ENCODE data around the gene AKAP13. TPM values are rescaled to one million over a fixed set of nuclear protein-coding genes. Genes with fewer than 3 reads are reported as not detected.
A peak's percentile ranks its signal among the peaks of the same experiment; 100 is the strongest.

The AKAP13 gene
- total RNA-seq, 4 donors from 2014 or later: 128 to 460 (median 243) TPM

DNA sequence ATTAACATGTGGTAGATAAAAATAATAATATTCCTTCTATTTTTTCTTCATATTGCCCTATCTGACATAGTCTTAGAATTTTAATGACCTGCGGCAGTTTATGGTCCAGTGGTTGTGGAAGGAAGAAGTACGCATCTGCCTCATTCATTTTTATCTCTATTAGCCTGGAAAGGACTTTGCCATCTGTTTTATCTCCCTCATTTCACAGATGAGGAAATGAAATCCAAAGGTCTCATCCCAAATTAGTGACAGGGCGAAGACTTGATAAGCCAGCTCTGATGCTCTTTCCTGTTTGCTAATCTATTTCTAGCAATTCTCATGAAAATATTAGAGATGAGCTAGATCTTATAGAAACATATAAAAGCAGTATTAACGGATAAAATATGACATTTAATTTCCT is 301.0 kb downstream of the AKAP13 start:
- H3K4me1 ChIP-seq: no peaks in the 10 kb centered on the region
- no peaks in the 10 kb centered on the region for H3K9me3 ChIP-seq
- TF ChIP-seq POLR2A (IDR thresholded peaks at IDR 0.05): no peak
- TF ChIP-seq, protein P1, sequence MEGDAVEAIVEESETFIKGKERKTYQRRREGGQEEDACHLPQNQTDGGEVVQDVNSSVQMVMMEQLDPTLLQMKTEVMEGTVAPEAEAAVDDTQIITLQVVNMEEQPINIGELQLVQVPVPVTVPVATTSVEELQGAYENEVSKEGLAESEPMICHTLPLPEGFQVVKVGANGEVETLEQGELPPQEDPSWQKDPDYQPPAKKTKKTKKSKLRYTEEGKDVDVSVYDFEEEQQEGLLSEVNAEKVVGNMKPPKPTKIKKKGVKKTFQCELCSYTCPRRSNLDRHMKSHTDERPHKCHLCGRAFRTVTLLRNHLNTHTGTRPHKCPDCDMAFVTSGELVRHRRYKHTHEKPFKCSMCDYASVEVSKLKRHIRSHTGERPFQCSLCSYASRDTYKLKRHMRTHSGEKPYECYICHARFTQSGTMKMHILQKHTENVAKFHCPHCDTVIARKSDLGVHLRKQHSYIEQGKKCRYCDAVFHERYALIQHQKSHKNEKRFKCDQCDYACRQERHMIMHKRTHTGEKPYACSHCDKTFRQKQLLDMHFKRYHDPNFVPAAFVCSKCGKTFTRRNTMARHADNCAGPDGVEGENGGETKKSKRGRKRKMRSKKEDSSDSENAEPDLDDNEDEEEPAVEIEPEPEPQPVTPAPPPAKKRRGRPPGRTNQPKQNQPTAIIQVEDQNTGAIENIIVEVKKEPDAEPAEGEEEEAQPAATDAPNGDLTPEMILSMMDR (IDR thresholded peaks at IDR 0.05): no peak
- H3K4me3 ChIP-seq: no peak overlapping the region
- no peak for DNase-seq
- H3K27ac ChIP-seq: peak overlapping the region; percentile 25 to 98
- H3K27me3 ChIP-seq: no peaks in the 10 kb centered on the region
- H3K36me3 ChIP-seq: no peaks in the 10 kb centered on the region
- intact Hi-C loops (cut with DNase I; ENCODE audit: low total_unique reads): no loop called here

DNA sequence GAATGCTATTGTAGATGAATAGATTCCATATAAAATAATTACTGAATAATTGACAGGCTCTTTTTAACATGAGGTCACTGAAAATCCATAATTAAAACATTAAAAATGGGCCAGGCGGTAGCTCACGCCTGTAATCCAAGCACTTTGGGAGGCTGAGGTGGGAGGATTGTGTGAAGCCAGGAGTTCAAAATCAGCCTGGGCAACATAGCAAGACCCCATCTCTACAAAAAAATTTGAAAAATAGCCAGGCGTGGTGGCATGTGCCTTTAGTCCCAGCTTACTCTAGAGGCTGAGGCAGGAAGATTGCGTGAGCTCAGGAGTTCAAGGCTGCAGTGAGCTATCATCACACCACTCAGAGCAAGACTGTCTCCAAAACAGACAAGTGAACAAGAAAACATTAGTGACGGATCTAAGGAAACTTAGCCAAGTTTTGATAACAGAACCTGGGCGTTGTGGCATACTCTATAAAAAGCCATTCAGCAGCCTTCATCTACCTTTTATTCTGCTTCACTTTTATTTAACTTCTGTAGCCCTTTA is 303.8 kb downstream of the AKAP13 start:
- Histone ChIP-seq H3K36me3 (no peaks in the 10 kb centered on the region), H3K4me3 (no peak overlapping the region), H3K27me3 (no peaks in the 10 kb centered on the region), H3K9me3 (no peaks in the 10 kb centered on the region), H3K27ac (peak overlapping the region in 1 of 2 donors; percentile 98), H3K4me1 (peaks cover 3 to 4% of the 10 kb centered on the region in 2 donors)
- no peak for DNase-seq
- intact Hi-C loops (cut with DNase I; ENCODE audit: low total_unique reads): no loop called here
- no peak for TF ChIP-seq POLR2A (IDR thresholded peaks at IDR 0.05)
- TF ChIP-seq, protein P1 (IDR thresholded peaks at IDR 0.05): no peak

DNA sequence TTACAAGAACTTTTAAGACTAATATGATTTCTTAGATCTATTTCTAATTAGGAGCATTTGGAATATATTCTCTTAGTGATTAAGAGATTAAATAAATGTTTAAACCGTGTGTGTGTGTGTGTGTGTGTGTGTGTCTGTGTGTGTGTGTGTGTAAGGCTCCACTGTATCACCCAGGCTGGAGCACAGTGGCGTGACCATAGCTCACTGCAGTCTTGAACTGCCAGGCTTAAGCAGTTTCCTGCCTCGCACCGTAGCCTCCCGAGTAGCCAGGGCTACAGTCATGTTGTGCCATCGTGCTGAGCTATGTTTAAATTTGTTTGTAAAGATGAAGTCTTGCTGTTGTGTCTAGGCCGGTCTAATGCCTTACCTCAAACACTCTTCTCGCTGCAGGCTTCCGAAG is 305.0 kb downstream of the AKAP13 start:
- intact Hi-C loops (cut with DNase I; ENCODE audit: low total_unique reads): no loop called here
- DNase-seq: no peak
- no peaks in the 10 kb centered on the region for H3K27me3 ChIP-seq
- no peaks in the 10 kb centered on the region for H3K9me3 ChIP-seq
- H3K4me3 ChIP-seq: no peak overlapping the region
- no peaks in the 10 kb centered on the region for H3K36me3 ChIP-seq
- H3K27ac ChIP-seq: peak overlapping the region in 1 of 2 donors; percentile 98
- TF ChIP-seq POLR2A (IDR thresholded peaks at IDR 0.05): no peak
- TF ChIP-seq, protein P1 (IDR thresholded peaks at IDR 0.05): no peak
- H3K4me1 ChIP-seq: peaks cover 4 to 5% of the 10 kb centered on the region in 2 donors

DNA sequence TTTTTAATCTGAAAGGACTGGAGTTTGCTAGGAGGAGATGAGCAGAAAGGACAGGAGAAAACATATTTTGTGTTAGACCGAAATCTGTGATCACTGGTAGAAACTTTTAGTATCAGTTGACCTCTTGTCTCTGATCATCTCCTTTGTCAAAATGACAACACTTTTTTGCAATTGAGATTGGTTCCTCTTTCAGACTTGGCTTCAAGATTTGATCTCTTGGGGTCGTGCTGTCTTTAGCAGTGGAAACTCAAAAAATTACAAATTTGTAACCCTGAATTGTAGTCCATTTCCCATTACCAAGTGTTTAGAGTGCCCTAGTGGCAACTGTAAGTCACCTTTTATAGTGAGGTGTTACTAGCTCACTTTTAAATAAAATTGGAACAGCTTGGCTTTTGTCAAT is 306.9 kb downstream of the AKAP13 start:
- H3K4me3 ChIP-seq: no peak overlapping the region
- intact Hi-C loops (cut with DNase I; ENCODE audit: low total_unique reads): no loop called here
- TF ChIP-seq, protein P1 (IDR thresholded peaks at IDR 0.05): no peak
- no peak for TF ChIP-seq POLR2A (IDR thresholded peaks at IDR 0.05)
- no peaks in the 10 kb centered on the region for H3K36me3 ChIP-seq
- peaks cover 5 to 12% of the 10 kb centered on the region in 2 donors for H3K4me1 ChIP-seq
- no peaks in the 10 kb centered on the region for H3K9me3 ChIP-seq
- peak overlapping the region in 1 of 2 donors; percentile 98 for H3K27ac ChIP-seq
- H3K27me3 ChIP-seq: no peaks in the 10 kb centered on the region
- DNase-seq: no peak

DNA sequence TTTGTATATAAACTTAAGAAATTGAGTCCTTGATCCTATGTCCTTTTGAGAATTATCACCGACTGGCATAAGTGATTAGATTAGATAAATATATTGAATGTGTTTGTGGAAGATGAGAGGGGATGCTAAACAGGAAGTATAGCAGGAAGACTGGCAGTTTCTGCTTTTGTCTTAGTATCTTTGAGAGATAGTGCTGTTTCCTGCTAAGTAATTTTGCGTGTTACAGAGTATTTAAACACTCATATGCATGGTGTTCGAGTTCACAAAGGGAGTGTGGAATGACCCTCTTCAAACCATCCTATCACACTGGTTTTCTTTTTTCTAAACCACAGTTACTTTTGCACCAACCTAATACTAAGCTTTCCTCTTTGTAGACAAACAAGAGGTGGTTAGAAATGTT is 308.3 kb downstream of the AKAP13 start:
- Histone ChIP-seq H3K4me1 (peaks cover 5 to 12% of the 10 kb centered on the region in 2 donors), H3K4me3 (no peak overlapping the region), H3K9me3 (no peaks in the 10 kb centered on the region), H3K36me3 (no peaks in the 10 kb centered on the region), H3K27ac (peak overlapping the region; percentile 73 to 98), H3K27me3 (no peaks in the 10 kb centered on the region)
- DNase-seq: no peak
- TF ChIP-seq POLR2A (IDR thresholded peaks at IDR 0.05): no peak
- TF ChIP-seq, protein P1 (IDR thresholded peaks at IDR 0.05): no peak
- intact Hi-C loops (cut with DNase I; ENCODE audit: low total_unique reads): no loop called here

All from uterus (tissue), 4 donors.